22Rv1 (cell line): ENCODE data around the gene PRXL2B.

Source experiments
- H3K27ac ChIP-seq: fragments of 450-650 bp; 2 replicates; pipeline ENCODE4 v1.5.1; 2017
- CTCF ChIP-seq: fragments of 450-650 bp; IDR thresholded peaks from 2 replicates; pipeline ENCODE4 v1.5.1; 2017; ENCODE audit warnings: mild to moderate bottlenecking
- ZFX ChIP-seq: fragments of 450-650 bp; IDR thresholded peaks from 2 replicates; pipeline ENCODE4 v1.6.1; 2017; ENCODE audit warnings: antibody characterized with exemption, borderline replicate concordance

PRXL2B gene

GRCh38 chr1:2627746-2628145, 41.2 kb downstream of the PRXL2B start:
- TF ChIP-seq CTCF (no peak), ZFX (no peak)

GRCh38 chr1:2628191-2628932, 41.8 kb downstream of the PRXL2B start:
- no peak overlapping the region for H3K27ac ChIP-seq
- TF ChIP-seq ZFX (no peak), CTCF (no peak)

More at GRCh38 chr1:2627746-2628145, 41.2 kb downstream of the PRXL2B start:
- H3K27ac ChIP-seq: no peak overlapping the region

GRCh38 chr1:2628933-2629626, 42.5 kb downstream of the PRXL2B start:
- no peak for TF ChIP-seq CTCF
- no peak for TF ChIP-seq ZFX
- no peak overlapping the region for H3K27ac ChIP-seq

- no peak for TF ChIP-seq CTCF
- TF ChIP-seq ZFX: no peak
These were observed 43.3 kb downstream of the PRXL2B start for GRCh38 chr1:2629627-2630497.

GRCh38 chr1:2630498-2631135, 44.0 kb downstream of the PRXL2B start:
- no peak overlapping the region for H3K27ac ChIP-seq
- TF ChIP-seq ZFX: no peak
- TF ChIP-seq CTCF: no peak

More at GRCh38 chr1:2629627-2630497, 43.3 kb downstream of the PRXL2B start:
- H3K27ac ChIP-seq: no peak overlapping the region

GRCh38 chr1:2631136-2632050, 44.8 kb downstream of the PRXL2B start:
- H3K27ac ChIP-seq: no peak overlapping the region
- TF ChIP-seq CTCF: no peak
- TF ChIP-seq ZFX: no peak
